Endodermal cell (in vitro differentiated cells): ENCODE results near the gene B4GALT6. TPM values are rescaled to one million over a fixed set of nuclear protein-coding genes. Genes with fewer than 3 reads are reported as not detected.

Source experiments
- DNase-seq: peaks from one replicate; pipeline ENCODE4 v3.0.0-alpha.2; 2017
- H3K27ac ChIP-seq: 2 replicates; pipeline ENCODE4 v1.5.1; 2013; ENCODE audit warnings: mild to moderate bottlenecking, low read depth, low read length, moderate library complexity
- H3K27me3 ChIP-seq: 2 replicates; pipeline ENCODE4 v1.6.1; 2013; ENCODE audit warnings: mild to moderate bottlenecking, low read length, moderate library complexity; ENCODE audit not compliant: insufficient read depth, control insufficient read depth, poor library complexity, severe bottlenecking
- H3K36me3 ChIP-seq: 2 replicates; pipeline ENCODE4 v1.7.0; 2013; ENCODE audit warnings: mild to moderate bottlenecking, low read length, moderate library complexity; ENCODE audit not compliant: control insufficient read depth, insufficient read depth
- H3K4me1 ChIP-seq: one replicate; pipeline ENCODE4 v1.7.0; 2013; ENCODE audit warnings: low read length; ENCODE audit not compliant: control insufficient read depth, insufficient read depth
- H3K4me3 ChIP-seq: 2 replicates; pipeline ENCODE4 v1.5.1; 2013; ENCODE audit warnings: mild to moderate bottlenecking, low read length, moderate library complexity
- H3K9ac ChIP-seq: 2 replicates; pipeline ENCODE4 v1.6.1; 2013; ENCODE audit warnings: mild to moderate bottlenecking, low read length, moderate library complexity; ENCODE audit not compliant: poor library complexity, severe bottlenecking; ENCODE audit errors: extremely low read depth
- H3K9me3 ChIP-seq: 2 replicates; pipeline ENCODE4 v1.6.1; 2013; ENCODE audit warnings: mild to moderate bottlenecking, low read length, moderate library complexity; ENCODE audit not compliant: control insufficient read depth
- H3K27ac Mint-ChIP-seq: 2 replicates; pipeline ENCODE4 v1.8.0; 2020; ENCODE audit warnings: mixed read lengths
- H3K27me3 Mint-ChIP-seq: 2 replicates; pipeline ENCODE4 v1.8.0; 2021; ENCODE audit warnings: mild to moderate bottlenecking, mixed read lengths; ENCODE audit not compliant: insufficient read depth
- H3K36me3 Mint-ChIP-seq: 2 replicates; pipeline ENCODE4 v1.8.0; 2020; ENCODE audit warnings: low read depth, mixed read lengths
- H3K4me1 Mint-ChIP-seq: 2 replicates; pipeline ENCODE4 v1.8.0; 2020; ENCODE audit warnings: mixed read lengths
- H3K4me3 Mint-ChIP-seq: 2 replicates; pipeline ENCODE4 v1.8.0; 2020; ENCODE audit warnings: mild to moderate bottlenecking, moderate library complexity, mixed read lengths
- H3K9me3 Mint-ChIP-seq: 2 replicates; pipeline ENCODE4 v1.8.0; 2020; ENCODE audit warnings: mild to moderate bottlenecking, mixed read lengths
- WGBS, 2 experiments: methylation state at CpG; one replicate each; pipeline versions ENCODE4 v1.1.5 to v1.1.7; 2013; ENCODE audit warnings: missing lambda C conversion rate in 2 of 2, mixed read lengths in 1 of 2; ENCODE audit not compliant: insufficient coverage in 1 of 2, insufficient read length in 1 of 2; 5-methylcytosine and 5-hydroxymethylcytosine counted together
- total RNA-seq, 2 donors: library from RNA; stranded (reverse); fragmentation: NEBNext Ultra II Directional in 1 of 2; extraction: Animal tissue kit (Norgen Biotek cat#: 25700) in 1 of 2; gene quantifications; 2 replicates in 1 of 2; 3 replicates in 1 of 2; pipeline ENCODE4 v1.2.1, GENCODE V29; 2021
- TF ChIP-seq, protein P1 (sequence below): fragments of 200-600 bp; sonication (generic); conservative IDR thresholded peaks from 2 replicates; pipeline ENCODE4 v1.5.0; 2021; ENCODE audit warnings: antibody characterized with exemption, mild to moderate bottlenecking

B4GALT6 gene
- total RNA-seq, 2 donors from 2014 or later, result 47.7 to 48.4 TPM

DNA sequence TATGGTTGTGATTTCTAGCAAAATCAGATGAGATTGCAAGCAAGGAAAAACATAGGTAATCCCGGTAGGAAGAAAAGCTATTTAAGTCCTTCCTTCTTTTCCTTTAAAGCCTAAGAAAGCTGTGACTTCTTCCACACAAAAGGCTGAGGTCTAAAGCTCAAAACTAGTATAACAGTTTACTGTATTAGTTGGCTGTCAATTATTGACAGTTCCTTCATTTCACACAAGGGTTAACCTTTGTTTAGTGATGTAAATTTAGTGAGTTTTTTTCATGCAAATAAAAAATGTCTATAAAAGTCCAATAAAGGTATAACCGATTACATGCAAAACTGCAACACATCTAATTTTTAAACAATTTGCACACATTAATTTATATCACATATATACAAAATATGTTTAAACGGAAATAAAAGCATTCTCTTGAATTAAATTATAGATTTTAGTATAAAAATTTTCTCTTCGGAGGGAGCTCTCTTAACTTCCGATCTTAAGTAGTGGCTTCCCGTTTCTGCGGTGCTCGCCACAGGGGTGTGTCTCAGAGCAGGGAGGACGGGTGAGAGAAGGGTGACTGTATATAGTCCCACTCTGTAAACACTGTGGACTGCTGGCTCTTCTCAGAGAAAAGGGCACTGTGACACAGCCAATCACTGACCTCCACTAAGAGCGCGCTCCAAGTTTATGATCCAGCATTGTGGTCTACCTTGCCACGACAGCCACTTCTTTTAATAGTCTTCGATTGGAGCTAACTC lies 59.3 kb downstream of the B4GALT6 start:
- no peak overlapping the region for H3K9ac ChIP-seq
- Mint-ChIP-seq H3K9me3 (peaks cover 14% of the 10 kb centered on the region), H3K4me1 (no peaks in the 10 kb centered on the region), H3K27me3 (no peaks in the 10 kb centered on the region), H3K27ac (no peak overlapping the region), H3K4me3 (no peak overlapping the region), H3K36me3 (peaks cover 52% of the 10 kb centered on the region)
- H3K27me3 ChIP-seq, result no peaks in the 10 kb centered on the region
- peaks cover 9% of the 10 kb centered on the region for H3K9me3 ChIP-seq
- DNase-seq, result no peak
- no peaks in the 10 kb centered on the region for H3K4me1 ChIP-seq
- TF ChIP-seq, protein P1, sequence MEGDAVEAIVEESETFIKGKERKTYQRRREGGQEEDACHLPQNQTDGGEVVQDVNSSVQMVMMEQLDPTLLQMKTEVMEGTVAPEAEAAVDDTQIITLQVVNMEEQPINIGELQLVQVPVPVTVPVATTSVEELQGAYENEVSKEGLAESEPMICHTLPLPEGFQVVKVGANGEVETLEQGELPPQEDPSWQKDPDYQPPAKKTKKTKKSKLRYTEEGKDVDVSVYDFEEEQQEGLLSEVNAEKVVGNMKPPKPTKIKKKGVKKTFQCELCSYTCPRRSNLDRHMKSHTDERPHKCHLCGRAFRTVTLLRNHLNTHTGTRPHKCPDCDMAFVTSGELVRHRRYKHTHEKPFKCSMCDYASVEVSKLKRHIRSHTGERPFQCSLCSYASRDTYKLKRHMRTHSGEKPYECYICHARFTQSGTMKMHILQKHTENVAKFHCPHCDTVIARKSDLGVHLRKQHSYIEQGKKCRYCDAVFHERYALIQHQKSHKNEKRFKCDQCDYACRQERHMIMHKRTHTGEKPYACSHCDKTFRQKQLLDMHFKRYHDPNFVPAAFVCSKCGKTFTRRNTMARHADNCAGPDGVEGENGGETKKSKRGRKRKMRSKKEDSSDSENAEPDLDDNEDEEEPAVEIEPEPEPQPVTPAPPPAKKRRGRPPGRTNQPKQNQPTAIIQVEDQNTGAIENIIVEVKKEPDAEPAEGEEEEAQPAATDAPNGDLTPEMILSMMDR, result no peak
- H3K4me3 ChIP-seq, result no peak overlapping the region
- peaks cover 11% of the 10 kb centered on the region for H3K36me3 ChIP-seq
- no peak overlapping the region for H3K27ac ChIP-seq
- WGBS, 2 experiments, result 90 to 94% methylated on average over 6 to 12 of the region's 13 CpGs

DNA sequence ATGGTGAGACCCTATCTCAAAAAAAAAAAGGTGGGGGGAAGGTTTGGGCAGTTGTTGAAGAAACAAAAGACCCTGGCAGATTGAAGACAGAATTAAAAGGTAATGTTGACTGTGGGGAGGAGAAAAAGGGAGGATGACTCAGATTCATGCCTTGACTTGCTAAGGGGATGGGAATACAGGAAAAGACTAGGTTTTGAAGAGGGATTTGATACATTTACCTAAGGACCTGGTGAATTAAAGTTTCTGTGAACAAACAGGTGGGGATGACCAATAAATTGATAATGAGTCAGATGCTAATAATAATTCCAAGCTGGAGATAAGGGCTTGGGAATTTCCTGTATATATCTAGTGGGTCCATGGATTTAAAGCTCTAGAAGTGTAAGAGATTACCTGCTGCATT lies 65.1 kb downstream of the B4GALT6 start:
- H3K27me3 Mint-ChIP-seq, result no peaks in the 10 kb centered on the region
- peaks cover 13% of the 10 kb centered on the region for H3K4me1 Mint-ChIP-seq
- DNase-seq, result no peak
- no peak overlapping the region for H3K27ac ChIP-seq
- H3K9me3 Mint-ChIP-seq, result no peaks in the 10 kb centered on the region
- no peaks in the 10 kb centered on the region for H3K36me3 ChIP-seq
- no peak overlapping the region for H3K4me3 ChIP-seq
- no peak overlapping the region for H3K4me3 Mint-ChIP-seq
- H3K4me1 ChIP-seq, result peaks cover 5% of the 10 kb centered on the region
- no peak overlapping the region for H3K27ac Mint-ChIP-seq
- H3K9me3 ChIP-seq, result no peaks in the 10 kb centered on the region
- no peaks in the 10 kb centered on the region for H3K27me3 ChIP-seq
- peaks cover 16% of the 10 kb centered on the region for H3K36me3 Mint-ChIP-seq
- no peak overlapping the region for H3K9ac ChIP-seq
- TF ChIP-seq, protein P1, result no peak

DNA sequence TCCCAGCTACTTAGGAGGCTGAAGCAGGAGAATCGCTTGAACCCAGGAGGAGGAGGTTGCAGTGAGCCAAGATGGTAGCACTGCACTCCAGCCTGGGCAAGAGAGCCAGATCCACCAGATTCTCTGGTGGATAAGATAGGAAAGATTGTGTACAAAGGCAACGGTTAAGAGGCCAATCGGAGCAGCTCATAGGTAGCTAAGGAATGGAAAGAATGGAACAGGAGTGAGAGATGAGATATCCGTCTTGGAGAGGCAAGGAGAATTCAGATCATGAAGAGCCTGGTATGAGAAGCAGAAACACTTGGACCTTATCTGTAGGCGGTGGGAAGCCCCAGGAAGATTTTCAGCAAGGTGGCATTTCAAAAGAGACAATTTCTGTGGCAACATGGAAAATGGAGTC lies 65.6 kb downstream of the B4GALT6 start:
- WGBS, 2 experiments, result 95 to 98% methylated on average over 5 of the region's 5 CpGs

More for the DNA sequence above, 65.6 kb downstream of the B4GALT6 start:
- Mint-ChIP-seq H3K4me3 (no peak overlapping the region), H3K9me3 (no peaks in the 10 kb centered on the region), H3K27me3 (no peaks in the 10 kb centered on the region), H3K4me1 (peaks cover 14% of the 10 kb centered on the region), H3K27ac (no peak overlapping the region), H3K36me3 (peaks cover 16% of the 10 kb centered on the region)
- Histone ChIP-seq H3K36me3 (no peaks in the 10 kb centered on the region), H3K9ac (no peak overlapping the region), H3K27me3 (no peaks in the 10 kb centered on the region), H3K4me3 (no peak overlapping the region), H3K4me1 (peaks cover 5% of the 10 kb centered on the region), H3K27ac (no peak overlapping the region), H3K9me3 (no peaks in the 10 kb centered on the region)
- TF ChIP-seq, protein P1, result no peak
- DNase-seq, result no peak
